Activated B cell treated with CpG ODN at 0.5 μM for 24 hours (primary cell): ENCODE results near the gene EZH1. TPM values are rescaled to one million over a fixed set of nuclear protein-coding genes. Genes with fewer than 3 reads are reported as not detected.
"Not testable (repeated sequence)": the region's sequence is repeated elsewhere in the genome, so short reads cannot be mapped to it uniquely, and the experiment has no call there.

ENCODE experiments used
- ATAC-seq: fragments of 200-7000 bp; cut with Tn5 transposase; one replicate; pipeline ENCODE4 v1.10.0; 2021; ENCODE audit warnings: low read depth, mild to moderate bottlenecking, moderate library complexity
- CTCF ChIA-PET: fragments of 350-600 bp; sonication (Branson Sonifier 250); formaldehyde crosslinking; loops from one replicate; lab custom pipeline; 2021; ENCODE audit warnings: antibody characterized with exemption; lab: Charles Lee
- POLR2A ChIA-PET: fragments of 350-600 bp; sonication (Branson Sonifier 250); formaldehyde crosslinking; loops from one replicate; lab custom pipeline; 2021; ENCODE audit warnings: antibody characterized with exemption; lab: Charles Lee
- DNase-seq: peaks from one replicate; pipeline ENCODE4 v3.0.0; 2022
- H3K27ac Mint-ChIP-seq: one replicate; pipeline ENCODE4 v1.8.0; 2020; ENCODE audit warnings: mixed read lengths
- H3K27me3 Mint-ChIP-seq: one replicate; pipeline ENCODE4 v1.8.0; 2021; ENCODE audit warnings: mixed read lengths
- H3K36me3 Mint-ChIP-seq: one replicate; pipeline ENCODE4 v1.8.0; 2021; ENCODE audit warnings: low read depth, mixed read lengths
- H3K4me1 Mint-ChIP-seq: one replicate; pipeline ENCODE4 v1.8.0; 2021; ENCODE audit warnings: mixed read lengths
- H3K4me3 Mint-ChIP-seq: one replicate; pipeline ENCODE4 v1.8.0; 2020; ENCODE audit warnings: mild to moderate bottlenecking, mixed read lengths
- H3K9me3 Mint-ChIP-seq: one replicate; pipeline ENCODE4 v1.8.0; 2020; ENCODE audit warnings: mixed read lengths
- CTCF ChIP-seq: fragments of 200-600 bp; IDR thresholded peaks from one replicate; pipeline ENCODE4 v1.8.0; 2022; ENCODE audit warnings: antibody characterized with exemption, mild to moderate bottlenecking
- intact Hi-C: fragments of 100-400 bp; cut with micrococcal nuclease; formaldehyde crosslinking; loops from one replicate; pipeline ENCODE4 v1.15.1; 2024
- total RNA-seq: library from RNA; stranded (reverse); gene quantifications from 2 replicates; pipeline ENCODE4 v1.2.3, GENCODE V29; 2022

EZH1 gene
- total RNA-seq, 1 donor from 2014 or later: 81.6 TPM

DNA sequence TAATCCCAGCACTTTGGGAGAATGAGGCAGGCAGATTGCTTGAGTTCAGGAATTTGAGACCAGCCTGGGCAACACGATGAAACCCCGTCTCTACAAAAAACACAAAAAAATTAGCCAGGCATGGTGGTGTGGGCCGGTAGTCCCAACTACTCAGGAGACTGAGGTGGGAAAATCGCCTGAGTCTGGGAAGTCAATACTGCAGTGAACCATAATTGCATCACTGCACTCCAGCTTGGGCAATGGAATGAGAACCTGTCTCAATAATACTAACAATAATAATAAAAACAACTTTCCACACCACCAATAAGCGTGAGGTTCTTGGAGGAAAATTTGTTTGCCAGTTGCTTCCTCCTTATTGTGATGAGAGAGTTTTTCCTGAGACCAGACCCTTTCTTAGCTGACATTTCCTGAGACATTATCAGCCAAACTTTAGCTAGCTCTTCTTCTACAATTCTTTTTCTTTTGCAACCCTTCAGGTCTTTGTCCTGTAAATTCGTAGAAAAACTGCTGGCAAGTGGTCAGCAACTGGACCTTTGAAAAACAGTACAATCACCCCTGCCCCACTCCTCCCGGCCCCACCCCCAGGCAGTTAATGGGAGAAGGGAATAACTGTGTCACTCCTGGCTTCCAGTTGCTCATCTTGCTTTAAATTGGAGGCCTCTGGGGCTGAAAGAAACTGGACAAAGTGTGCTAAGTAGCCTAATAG, 3.5 kb upstream of the EZH1 start:
- no peak overlapping the region for H3K4me3 Mint-ChIP-seq
- TF ChIP-seq CTCF: no peak
- peaks cover 21% of the 10 kb centered on the region for H3K27me3 Mint-ChIP-seq
- peaks cover 3% of the 10 kb centered on the region for H3K36me3 Mint-ChIP-seq
- intact Hi-C loops: loop anchor here (10.0 kb wide), 1 partner anchor 236 kb away; the partner anchor contains the start of genes PTGES3L and RUNDC1
- H3K4me1 Mint-ChIP-seq: peaks cover 17% of the 10 kb centered on the region
- ATAC-seq (no peak), DNase-seq (no peak)
- H3K27ac Mint-ChIP-seq: no peak overlapping the region
- CTCF ChIA-PET: no interaction called here
- POLR2A ChIA-PET: interaction anchor here (1.7 kb wide), 1 partner anchor 25 kb away, joined by 5 read pairs; the partner anchor contains the start of gene VPS25
- H3K9me3 Mint-ChIP-seq: no peaks in the 10 kb centered on the region

DNA sequence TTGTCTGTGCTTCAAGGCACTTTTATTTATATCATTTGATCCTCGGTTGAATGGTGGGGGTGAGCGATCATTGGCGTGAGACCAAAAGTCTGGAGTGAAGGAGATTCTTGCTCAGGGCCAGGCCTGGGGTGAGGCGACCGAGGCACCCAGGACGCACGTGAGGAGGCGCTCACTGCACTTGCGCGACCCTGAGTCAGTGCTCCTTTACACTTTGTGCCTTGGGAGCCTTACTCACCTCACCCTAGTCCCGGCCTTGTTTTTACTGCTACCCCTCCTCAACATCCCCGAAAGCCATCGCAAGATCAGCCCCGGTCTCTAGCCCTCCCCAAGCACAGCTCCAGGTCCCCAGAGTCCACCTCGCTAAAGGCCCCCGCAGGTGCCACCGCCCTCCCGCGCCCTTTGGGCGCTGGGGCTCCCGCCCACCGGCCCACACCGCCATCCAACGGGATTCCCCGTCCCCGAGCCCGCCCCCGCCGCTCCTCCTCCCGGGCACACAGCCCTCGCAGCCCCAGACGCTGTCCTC, 496 bp downstream of the EZH1 start:
- intact Hi-C loops: loop anchor here (1.0 to 10.0 kb wide), 4 partner anchors 19 to 240 kb away; partner anchors contain the start of genes BECN1, PTGES3L, RUNDC1 and VPS25
- peak overlapping the region; percentile 96 for H3K4me3 Mint-ChIP-seq
- peaks cover 10% of the 10 kb centered on the region for H3K36me3 Mint-ChIP-seq
- TF ChIP-seq CTCF: no peak
- no peaks in the 10 kb centered on the region for H3K9me3 Mint-ChIP-seq
- ChIA-PET CTCF (interaction anchor here (1.1 to 1.7 kb wide), 3 partner anchors 19 to 34 kb away, joined by 3 to 6 read pairs (median 4); partner anchors contain the start of gene VPS25), POLR2A (interaction anchor here (0.5 to 2.2 kb wide), 9 partner anchors 11 to 166 kb away, joined by 3 to 12 read pairs (median 4); partner anchors contain the start of genes BECN1, RETREG3, TUBG1 and VPS25)
- peak; percentile 73 for ATAC-seq
- peaks cover 28% of the 10 kb centered on the region for H3K4me1 Mint-ChIP-seq
- H3K27ac Mint-ChIP-seq: peak overlapping the region; percentile 96
- peaks cover 10% of the 10 kb centered on the region for H3K27me3 Mint-ChIP-seq
- no peak for DNase-seq

DNA sequence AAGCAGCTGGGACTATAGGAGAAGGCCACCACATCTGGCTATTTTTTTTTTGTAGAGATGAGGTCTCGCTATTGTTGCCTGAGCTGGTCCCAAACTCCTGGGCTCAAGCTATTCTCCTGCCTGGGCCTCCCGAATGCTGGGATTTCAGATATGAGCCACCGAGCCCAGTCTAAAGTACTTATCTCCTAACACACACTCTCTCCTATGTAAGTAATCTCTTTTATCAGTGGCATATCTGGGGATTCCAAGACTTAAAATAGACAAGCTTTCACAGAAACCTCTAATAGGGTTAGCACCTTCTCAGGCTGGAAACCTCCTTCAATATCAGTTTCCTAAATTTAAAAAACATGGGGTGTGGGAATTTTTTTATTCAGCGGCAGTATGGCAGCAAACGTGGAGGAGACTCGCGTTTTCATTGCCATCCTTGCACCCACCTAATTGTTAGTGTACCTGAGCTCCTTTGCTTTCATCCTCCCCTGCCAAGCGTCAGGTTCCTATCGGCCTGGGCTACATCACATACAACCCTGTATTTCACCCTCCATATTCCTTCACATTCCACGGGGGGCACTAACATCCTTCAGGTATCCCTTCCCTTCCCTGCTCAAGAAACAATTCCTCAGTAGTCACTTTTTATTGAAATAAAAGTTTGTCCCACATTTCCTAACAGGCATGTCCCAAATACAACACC, 1.1 kb downstream of the EZH1 start:
- Mint-ChIP-seq H3K4me3 (peak overlapping the region; percentile 96), H3K27me3 (peaks cover 4% of the 10 kb centered on the region), H3K36me3 (peaks cover 10% of the 10 kb centered on the region), H3K9me3 (no peaks in the 10 kb centered on the region), H3K27ac (peak overlapping the region; percentile 96), H3K4me1 (peaks cover 28% of the 10 kb centered on the region)
- ATAC-seq (no peak), DNase-seq (no peak)
- ChIA-PET POLR2A (interaction anchor here (0.5 to 2.2 kb wide), 16 partner anchors 10 to 1442 kb away, joined by 3 to 12 read pairs (median 4); partner anchors contain the start of genes BECN1, RETREG3, TUBG1 and VPS25), CTCF (interaction anchor here (1.1 to 1.7 kb wide), 4 partner anchors 18 to 34 kb away, joined by 3 to 6 read pairs (median 4); partner anchors contain the start of genes RAMP2 and VPS25)
- no peak for TF ChIP-seq CTCF
- intact Hi-C loops: loop anchor here (1.0 to 10.0 kb wide), 4 partner anchors 20 to 241 kb away; partner anchors contain the start of genes BECN1, PTGES3L, RUNDC1 and VPS25

DNA sequence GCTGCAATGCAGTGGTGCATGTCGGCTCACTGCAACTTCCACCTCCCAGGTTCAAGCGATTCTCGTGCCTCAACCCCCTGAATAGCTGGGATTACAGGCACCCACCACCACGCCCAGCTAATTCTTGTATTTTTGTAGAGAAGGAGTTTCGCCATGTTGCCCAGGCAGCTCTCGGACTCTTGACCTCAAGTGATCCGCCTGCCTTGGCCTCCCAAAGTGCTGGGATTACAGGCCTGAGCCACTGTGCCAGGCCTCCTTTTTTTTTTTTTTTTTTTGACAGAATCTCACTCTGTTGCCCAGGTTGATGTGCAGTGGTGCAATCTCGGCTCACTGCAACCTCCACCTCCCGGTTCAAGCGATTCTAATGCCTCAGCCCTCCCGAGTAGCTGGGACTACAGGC, 1.9 kb downstream of the EZH1 start:
- Mint-ChIP-seq H3K4me3 (peak overlapping the region; percentile 46), H3K36me3 (peaks cover 10% of the 10 kb centered on the region), H3K4me1 (peaks cover 28% of the 10 kb centered on the region), H3K27ac (peak overlapping the region; percentile 61)
- not testable (repeated sequence) for ATAC-seq, H3K27me3 Mint-ChIP-seq, DNase-seq, H3K9me3 Mint-ChIP-seq
- intact Hi-C loops: loop anchor here (5.0 to 10.0 kb wide), 2 partner anchors 79 to 242 kb away; partner anchors contain the start of genes BECN1, PTGES3L and RUNDC1
- POLR2A ChIA-PET: interaction anchor here (0.6 to 2.2 kb wide), 11 partner anchors 9 to 394 kb away, joined by 3 to 10 read pairs (median 4); partner anchors contain the start of gene BECN1
- CTCF ChIA-PET: interaction anchor here (1.3 to 1.7 kb wide), 2 partner anchors 19 to 31 kb away, joined by 3 to 6 read pairs; partner anchors contain the start of genes RAMP2 and VPS25

- Mint-ChIP-seq H3K36me3 (peaks cover 15% of the 10 kb centered on the region), H3K4me1 (peaks cover 34% of the 10 kb centered on the region), H3K27ac (no peak overlapping the region), H3K27me3 (no peaks in the 10 kb centered on the region), H3K9me3 (no peaks in the 10 kb centered on the region), H3K4me3 (no peak overlapping the region)
- TF ChIP-seq CTCF: no peak
- CTCF ChIA-PET: no interaction called here
- POLR2A ChIA-PET: no interaction called here
- no peak for DNase-seq
- intact Hi-C loops: loop anchor here (5.0 to 10.0 kb wide), 2 partner anchors 82 to 244 kb away; partner anchors contain the start of genes BECN1, PTGES3L and RUNDC1
- ATAC-seq: no peak
Observed at GRCh38 chr17:42740699-42741098, 4.1 kb downstream of the EZH1 start.
